SK-N-SH treated with all-trans-retinoic acid at 6 μM for 48 hours (cell line): ENCODE data around the gene KIF3C.
"Not testable (repeated sequence)": the region's sequence is repeated elsewhere in the genome, so short reads cannot be mapped to it uniquely, and the experiment has no call there.

Experiments used
- ATAC-seq: fragments of 200-7000 bp; cut with Tn5 transposase; 3 replicates; pipeline ENCODE4 v1.9.1; 2020; ENCODE audit warnings: mild to moderate bottlenecking, moderate library complexity
- ARNTL ChIP-seq: fragments of 450-650 bp; formaldehyde crosslinking; IDR thresholded peaks from 2 replicates; pipeline ENCODE4 v1.5.0; 2020; ENCODE audit warnings: low read depth, mild to moderate bottlenecking, moderate library complexity, borderline replicate concordance
- BACH2 ChIP-seq: fragments of 250-450 bp; sonication (Bioruptor Pico); IDR thresholded peaks from 2 replicates; pipeline ENCODE4 v1.9.0; 2021; ENCODE audit warnings: mild to moderate bottlenecking, borderline replicate concordance
- CSDC2 ChIP-seq: fragments of 250-450 bp; sonication (Bioruptor Pico); IDR thresholded peaks from 2 replicates; pipeline ENCODE4 v1.5.0; 2020; ENCODE audit warnings: mild to moderate bottlenecking, moderate library complexity
- ESRRG ChIP-seq: fragments of 250-450 bp; sonication (Bioruptor Pico); IDR thresholded peaks from 2 replicates; pipeline ENCODE4 v1.6.1; 2021; ENCODE audit warnings: mild to moderate bottlenecking
- GLIS3 ChIP-seq: fragments of 250-450 bp; sonication (Bioruptor Pico); IDR thresholded peaks from 2 replicates; pipeline ENCODE4 v1.5.0; 2020; ENCODE audit warnings: mild to moderate bottlenecking, moderate library complexity
- ISL1 ChIP-seq: fragments of 250-450 bp; sonication (Bioruptor Pico); IDR thresholded peaks from 2 replicates; pipeline ENCODE4 v2.1.2; 2022; ENCODE audit warnings: mild to moderate bottlenecking, moderate library complexity
- PPARA ChIP-seq: fragments of 250-450 bp; sonication (Bioruptor Pico); IDR thresholded peaks from 2 replicates; pipeline ENCODE4 v1.5.0; 2020; ENCODE audit warnings: mild to moderate bottlenecking, borderline replicate concordance
- RARB ChIP-seq: fragments of 250-450 bp; sonication (Bioruptor Pico); IDR thresholded peaks from 2 replicates; pipeline ENCODE4 v1.8.0; 2021; ENCODE audit warnings: mild to moderate bottlenecking, moderate library complexity
- SNAI2 ChIP-seq: fragments of 250-450 bp; sonication (Bioruptor Pico); IDR thresholded peaks from 2 replicates; pipeline ENCODE4 v1.5.0; 2020; ENCODE audit warnings: mild to moderate bottlenecking, moderate library complexity
- TCF4 ChIP-seq: fragments of 250-450 bp; sonication (Bioruptor Pico); IDR thresholded peaks from 2 replicates; pipeline ENCODE4 v1.8.0; 2021; ENCODE audit warnings: mild to moderate bottlenecking, moderate library complexity, borderline replicate concordance
- TOX ChIP-seq: fragments of 250-450 bp; sonication (Bioruptor Pico); IDR thresholded peaks from 2 replicates; pipeline ENCODE4 v1.8.0; 2021; ENCODE audit warnings: mild to moderate bottlenecking, moderate library complexity, borderline replicate concordance
- ZC3H10 ChIP-seq: fragments of 250-450 bp; sonication (Bioruptor Pico); IDR thresholded peaks from 2 replicates; pipeline ENCODE4 v1.5.1; 2021; ENCODE audit warnings: mild to moderate bottlenecking, moderate library complexity
- ZFP3 ChIP-seq: fragments of 250-450 bp; sonication (Bioruptor Pico); IDR thresholded peaks from 2 replicates; pipeline ENCODE4 v1.5.0; 2020; ENCODE audit warnings: mild to moderate bottlenecking, moderate library complexity
- ZFP30 ChIP-seq: fragments of 450-650 bp; formaldehyde crosslinking; IDR thresholded peaks from 2 replicates; pipeline ENCODE4 v1.5.0; 2022; ENCODE audit warnings: mild to moderate bottlenecking, moderate library complexity
- ZNF70 ChIP-seq: fragments of 450-650 bp; formaldehyde crosslinking; IDR thresholded peaks from 2 replicates; pipeline ENCODE4 v1.5.0; 2020; ENCODE audit warnings: mild to moderate bottlenecking, moderate library complexity
- ZNF8 ChIP-seq: fragments of 450-650 bp; formaldehyde crosslinking; IDR thresholded peaks from 2 replicates; pipeline ENCODE4 v1.5.0; 2020; ENCODE audit warnings: mild to moderate bottlenecking, moderate library complexity
- TF ChIP-seq, protein P1 (sequence below): fragments of 250-450 bp; sonication (Bioruptor Pico); IDR thresholded peaks from 2 replicates; pipeline ENCODE4 v1.5.0; 2020; ENCODE audit warnings: mild to moderate bottlenecking, moderate library complexity
- TF ChIP-seq, protein P2 (sequence below): fragments of 250-450 bp; sonication (Bioruptor Pico); IDR thresholded peaks from 2 replicates; pipeline ENCODE4 v1.8.0; 2020; ENCODE audit warnings: mild to moderate bottlenecking, moderate library complexity, borderline replicate concordance
- TF ChIP-seq, protein P3 (sequence below): fragments of 250-450 bp; sonication (Bioruptor Pico); IDR thresholded peaks from 2 replicates; pipeline ENCODE4 v1.5.1; 2020; ENCODE audit warnings: low read depth, mild to moderate bottlenecking, moderate library complexity

The KIF3C gene

DNA sequence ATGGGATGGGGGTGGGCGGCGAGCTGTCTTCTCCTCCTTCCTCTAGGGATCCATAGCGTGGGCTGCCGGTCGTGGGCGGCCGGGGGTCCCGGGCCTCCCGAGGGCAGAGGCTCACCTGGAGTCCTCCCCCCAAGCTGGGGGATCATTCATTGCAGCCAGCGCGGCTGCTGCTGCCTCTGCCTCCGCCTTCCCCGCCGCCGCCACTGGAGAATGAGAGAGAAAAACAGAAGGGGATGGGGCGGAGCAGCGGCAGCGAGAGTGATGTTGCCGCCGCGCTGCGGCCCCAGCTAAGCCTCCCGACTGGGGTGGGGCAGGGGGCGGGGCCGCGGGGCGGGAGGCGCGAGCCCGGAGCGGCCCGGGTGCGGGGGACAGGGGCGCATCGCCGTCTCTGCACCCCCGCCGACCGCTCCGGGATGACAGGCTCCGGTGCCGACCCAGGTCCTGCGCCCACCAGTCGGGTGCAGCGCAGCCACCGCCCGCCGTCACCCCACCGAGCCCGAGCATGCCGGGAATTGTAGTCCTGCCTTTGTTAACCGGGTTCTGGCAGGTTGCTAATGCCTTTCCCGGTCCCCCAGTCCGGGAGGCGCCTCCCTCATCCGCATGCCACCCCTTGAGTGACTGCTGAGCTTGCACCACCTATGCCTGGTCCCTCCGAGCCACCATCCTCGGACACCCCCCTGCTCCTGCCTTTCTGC, at the start of gene KIF3C:
TSS of gene KIF3C (minus strand) at position 225 of the 695 bp plus-strand sequence. CDS start 580 bp downstream, outside the sequence.
- no peak for TF ChIP-seq GLIS3 (CRISPR knock-in tag)
- TF ChIP-seq PPARA (CRISPR knock-in tag) = no peak
- TF ChIP-seq, protein P1, sequence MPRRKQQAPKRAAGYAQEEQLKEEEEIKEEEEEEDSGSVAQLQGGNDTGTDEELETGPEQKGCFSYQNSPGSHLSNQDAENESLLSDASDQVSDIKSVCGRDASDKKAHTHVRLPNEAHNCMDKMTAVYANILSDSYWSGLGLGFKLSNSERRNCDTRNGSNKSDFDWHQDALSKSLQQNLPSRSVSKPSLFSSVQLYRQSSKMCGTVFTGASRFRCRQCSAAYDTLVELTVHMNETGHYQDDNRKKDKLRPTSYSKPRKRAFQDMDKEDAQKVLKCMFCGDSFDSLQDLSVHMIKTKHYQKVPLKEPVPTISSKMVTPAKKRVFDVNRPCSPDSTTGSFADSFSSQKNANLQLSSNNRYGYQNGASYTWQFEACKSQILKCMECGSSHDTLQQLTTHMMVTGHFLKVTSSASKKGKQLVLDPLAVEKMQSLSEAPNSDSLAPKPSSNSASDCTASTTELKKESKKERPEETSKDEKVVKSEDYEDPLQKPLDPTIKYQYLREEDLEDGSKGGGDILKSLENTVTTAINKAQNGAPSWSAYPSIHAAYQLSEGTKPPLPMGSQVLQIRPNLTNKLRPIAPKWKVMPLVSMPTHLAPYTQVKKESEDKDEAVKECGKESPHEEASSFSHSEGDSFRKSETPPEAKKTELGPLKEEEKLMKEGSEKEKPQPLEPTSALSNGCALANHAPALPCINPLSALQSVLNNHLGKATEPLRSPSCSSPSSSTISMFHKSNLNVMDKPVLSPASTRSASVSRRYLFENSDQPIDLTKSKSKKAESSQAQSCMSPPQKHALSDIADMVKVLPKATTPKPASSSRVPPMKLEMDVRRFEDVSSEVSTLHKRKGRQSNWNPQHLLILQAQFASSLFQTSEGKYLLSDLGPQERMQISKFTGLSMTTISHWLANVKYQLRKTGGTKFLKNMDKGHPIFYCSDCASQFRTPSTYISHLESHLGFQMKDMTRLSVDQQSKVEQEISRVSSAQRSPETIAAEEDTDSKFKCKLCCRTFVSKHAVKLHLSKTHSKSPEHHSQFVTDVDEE (CRISPR knock-in tag) = peak; percentile 24; the same call in 1 of the 2 replicates
- peak; percentile 90 for ATAC-seq

DNA sequence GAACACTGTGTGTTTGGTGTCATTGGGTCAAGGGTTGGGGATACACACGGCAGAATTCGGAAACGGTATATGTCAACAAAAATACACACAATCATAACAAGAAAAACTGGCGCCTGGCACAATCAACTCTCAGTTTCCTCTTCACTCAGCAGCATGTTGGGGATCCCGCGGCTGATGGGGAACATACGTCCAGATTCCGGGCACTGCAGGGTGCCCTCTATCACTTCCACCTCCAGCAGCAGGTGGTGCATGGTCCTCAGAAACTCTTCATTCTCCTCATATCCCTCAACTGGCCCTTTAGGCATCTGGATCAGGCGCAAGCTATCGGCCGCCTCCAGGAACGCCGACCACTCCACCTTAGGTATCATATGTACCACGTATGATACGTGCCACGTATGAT, 45.8 kb upstream of the KIF3C start:
- not testable (repeated sequence) for ATAC-seq

DNA sequence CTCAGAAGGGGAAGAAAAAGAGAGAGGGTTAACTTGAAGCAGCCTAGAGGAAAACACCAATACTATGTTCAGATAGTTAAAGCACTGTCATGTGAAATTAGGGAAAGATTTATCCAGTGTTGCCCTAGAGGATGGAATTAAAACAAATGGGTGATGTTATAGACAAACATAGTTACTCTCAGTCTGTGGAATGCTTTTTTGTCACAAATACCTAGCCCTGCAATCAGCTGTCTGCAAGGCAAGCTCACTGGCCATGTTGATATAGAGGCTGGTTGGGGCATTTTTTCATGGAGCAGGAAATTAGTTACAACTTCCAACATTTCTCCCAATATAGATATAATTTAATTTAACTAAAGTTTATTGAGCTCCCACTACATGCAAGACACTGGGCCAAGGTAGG, 43.2 kb upstream of the KIF3C start:
- TF ChIP-seq, protein P1 (CRISPR knock-in tag) = no peak

DNA sequence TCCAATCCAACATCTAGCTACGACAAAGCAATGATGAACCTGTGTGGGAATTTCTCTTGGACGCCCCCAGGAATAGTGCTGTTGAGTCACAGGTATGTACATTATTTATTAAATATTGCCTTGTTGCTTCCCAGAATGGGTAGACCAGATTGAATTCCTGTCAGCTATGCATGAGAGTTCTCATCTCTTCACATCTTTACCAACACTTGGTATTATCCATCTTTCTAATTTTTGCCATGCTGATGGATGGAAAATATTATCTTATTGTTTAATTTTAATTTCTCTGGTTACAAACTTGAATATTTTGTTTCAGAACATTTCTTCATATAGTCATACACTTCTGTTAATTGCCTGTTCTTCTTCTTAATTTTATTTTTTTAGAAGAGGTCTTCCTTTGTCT, 42.0 kb upstream of the KIF3C start:
- no peak for ATAC-seq
- TF ChIP-seq, protein P2, sequence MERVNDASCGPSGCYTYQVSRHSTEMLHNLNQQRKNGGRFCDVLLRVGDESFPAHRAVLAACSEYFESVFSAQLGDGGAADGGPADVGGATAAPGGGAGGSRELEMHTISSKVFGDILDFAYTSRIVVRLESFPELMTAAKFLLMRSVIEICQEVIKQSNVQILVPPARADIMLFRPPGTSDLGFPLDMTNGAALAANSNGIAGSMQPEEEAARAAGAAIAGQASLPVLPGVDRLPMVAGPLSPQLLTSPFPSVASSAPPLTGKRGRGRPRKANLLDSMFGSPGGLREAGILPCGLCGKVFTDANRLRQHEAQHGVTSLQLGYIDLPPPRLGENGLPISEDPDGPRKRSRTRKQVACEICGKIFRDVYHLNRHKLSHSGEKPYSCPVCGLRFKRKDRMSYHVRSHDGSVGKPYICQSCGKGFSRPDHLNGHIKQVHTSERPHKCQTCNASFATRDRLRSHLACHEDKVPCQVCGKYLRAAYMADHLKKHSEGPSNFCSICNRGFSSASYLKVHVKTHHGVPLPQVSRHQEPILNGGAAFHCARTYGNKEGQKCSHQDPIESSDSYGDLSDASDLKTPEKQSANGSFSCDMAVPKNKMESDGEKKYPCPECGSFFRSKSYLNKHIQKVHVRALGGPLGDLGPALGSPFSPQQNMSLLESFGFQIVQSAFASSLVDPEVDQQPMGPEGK (CRISPR knock-in tag) = no peak
- TF ChIP-seq ZNF70 (CRISPR knock-in tag) = no peak
- no peak for TF ChIP-seq ZC3H10 (CRISPR knock-in tag)
- no peak for TF ChIP-seq PPARA (CRISPR knock-in tag)
- no peak for TF ChIP-seq SNAI2 (CRISPR knock-in tag)
- no peak for TF ChIP-seq CSDC2 (CRISPR knock-in tag)
- TF ChIP-seq, protein P1 (CRISPR knock-in tag) = no peak
- TF ChIP-seq RARB = no peak
- no peak for TF ChIP-seq ISL1 (CRISPR knock-in tag)
- TF ChIP-seq GLIS3 (CRISPR knock-in tag) = no peak
- no peak for TF ChIP-seq BACH2 (CRISPR knock-in tag)
- no peak for TF ChIP-seq TCF4
- no peak for TF ChIP-seq ZFP30 (CRISPR knock-in tag)
- no peak for TF ChIP-seq ESRRG (CRISPR knock-in tag)
- TF ChIP-seq ZFP3 (CRISPR knock-in tag) = no peak

More for the DNA sequence above, 43.2 kb upstream of the KIF3C start:
- ATAC-seq = no peak

DNA sequence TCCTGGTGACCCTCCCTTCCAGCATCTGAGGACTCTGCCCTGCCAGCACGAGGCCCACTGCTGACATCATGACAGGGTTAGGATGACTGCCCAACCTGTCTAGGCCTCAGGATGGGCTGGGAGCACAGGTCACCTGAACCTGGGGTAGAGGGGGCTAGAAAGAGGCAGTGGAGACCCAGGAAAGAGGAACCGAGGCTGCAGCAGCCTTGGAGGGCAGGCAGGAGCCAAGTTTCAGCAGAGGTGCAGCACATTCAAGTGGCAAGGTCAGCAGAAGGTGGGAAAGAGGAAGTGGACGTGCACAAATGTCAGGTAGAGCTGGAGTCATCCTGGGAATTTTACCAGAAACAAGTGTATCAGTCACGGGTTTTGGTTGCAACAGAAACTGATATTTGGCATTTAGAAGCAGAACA, 37.9 kb upstream of the KIF3C start:
- ATAC-seq = no peak
- no peak for TF ChIP-seq CSDC2 (CRISPR knock-in tag)
- TF ChIP-seq ARNTL (CRISPR knock-in tag) = no peak
- no peak for TF ChIP-seq ZNF8 (CRISPR knock-in tag)
- no peak for TF ChIP-seq SNAI2 (CRISPR knock-in tag)
- no peak for TF ChIP-seq ZFP30 (CRISPR knock-in tag)
- TF ChIP-seq ZC3H10 (CRISPR knock-in tag) = no peak
- no peak for TF ChIP-seq BACH2 (CRISPR knock-in tag)
- no peak for TF ChIP-seq ESRRG (CRISPR knock-in tag)
- no peak for TF ChIP-seq PPARA (CRISPR knock-in tag)
- TF ChIP-seq TOX = no peak
- TF ChIP-seq, protein P2 (CRISPR knock-in tag) = no peak
- TF ChIP-seq, protein P3, sequence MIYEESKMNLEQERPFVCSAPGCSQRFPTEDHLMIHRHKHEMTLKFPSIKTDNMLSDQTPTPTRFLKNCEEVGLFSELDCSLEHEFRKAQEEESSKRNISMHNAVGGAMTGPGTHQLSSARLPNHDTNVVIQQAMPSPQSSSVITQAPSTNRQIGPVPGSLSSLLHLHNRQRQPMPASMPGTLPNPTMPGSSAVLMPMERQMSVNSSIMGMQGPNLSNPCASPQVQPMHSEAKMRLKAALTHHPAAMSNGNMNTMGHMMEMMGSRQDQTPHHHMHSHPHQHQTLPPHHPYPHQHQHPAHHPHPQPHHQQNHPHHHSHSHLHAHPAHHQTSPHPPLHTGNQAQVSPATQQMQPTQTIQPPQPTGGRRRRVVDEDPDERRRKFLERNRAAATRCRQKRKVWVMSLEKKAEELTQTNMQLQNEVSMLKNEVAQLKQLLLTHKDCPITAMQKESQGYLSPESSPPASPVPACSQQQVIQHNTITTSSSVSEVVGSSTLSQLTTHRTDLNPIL = no peak
- no peak for TF ChIP-seq ZFP3 (CRISPR knock-in tag)
